Esophagus muscularis mucosa (tissue), 3 donors: ENCODE data around the gene CCNA2.
A peak's percentile ranks its signal among the peaks of the same experiment; 100 is the strongest.

Source experiments
- CTCF ChIP-seq, 3 experiments: fragments of 200-600 bp in 2 of 3; fragments of 450-650 bp in 1 of 3; sonication (generic) in 2 of 3; IDR thresholded peaks; one replicate each; pipeline ENCODE4 v1.5.1; 2017 to 2019; ENCODE audit warnings: antibody characterized with exemption in 3 of 3, mild to moderate bottlenecking in 2 of 3, moderate library complexity in 1 of 3
- POLR2AphosphoS5 ChIP-seq, 2 donors: sonication (generic); formaldehyde crosslinking; IDR thresholded peaks; one replicate each; pipeline ENCODE4 v1.6.1; 2017; ENCODE audit warnings: antibody characterized with exemption in 2 of 2

DNA sequence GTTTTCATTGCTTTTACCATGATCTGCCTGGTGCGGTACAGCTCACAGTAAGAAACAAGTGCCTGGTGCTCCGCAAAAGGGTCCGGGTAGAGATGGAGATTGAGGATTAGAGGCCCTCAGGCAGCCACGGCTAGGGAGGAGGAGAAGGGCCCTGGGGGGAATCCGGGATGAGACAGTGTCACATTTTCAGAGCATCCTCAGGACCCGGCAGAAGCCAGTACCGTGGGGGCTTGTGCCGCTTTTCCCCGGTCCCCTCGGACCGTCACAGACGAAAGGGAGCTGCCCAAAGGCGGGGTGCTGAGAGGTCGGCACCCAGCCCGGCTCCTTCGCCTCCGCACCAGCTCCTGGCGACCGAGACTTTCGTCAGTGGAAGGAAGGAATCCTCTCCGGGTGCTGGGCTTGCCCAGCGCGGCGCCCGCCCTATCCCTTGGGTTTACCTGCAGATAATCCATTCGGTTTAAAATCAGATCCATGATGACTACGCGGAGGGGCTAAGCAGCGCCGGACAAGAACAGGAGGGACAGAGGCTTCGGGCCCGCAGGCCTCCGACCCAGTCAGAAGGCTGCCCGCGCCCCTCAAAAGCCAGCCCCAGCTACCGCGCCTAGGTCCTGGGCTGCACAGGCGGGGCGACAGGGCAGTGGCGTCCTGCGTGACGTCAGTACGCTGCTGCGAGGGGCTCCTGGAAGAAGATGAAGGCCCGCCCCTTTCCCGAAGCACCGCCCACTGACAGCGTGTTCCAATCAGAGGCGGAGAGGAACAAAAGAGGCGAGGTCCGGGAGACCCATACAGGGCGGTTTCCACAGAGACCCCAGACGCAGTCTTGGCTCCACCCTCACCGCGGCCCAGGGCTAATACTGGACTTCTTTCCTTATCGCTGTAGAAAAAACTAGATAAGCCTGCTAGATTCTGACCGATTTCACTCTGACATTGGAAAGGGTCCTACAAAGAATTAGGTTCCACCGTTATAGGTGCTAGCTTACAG lies 46.4 kb upstream of the CCNA2 start, which contains the start of gene BBS7:
- TF ChIP-seq CTCF (IDR thresholded peaks at IDR 0.05): no peak
- peak; percentile 92 to 94 for TF ChIP-seq POLR2AphosphoS5 (IDR thresholded peaks at IDR 0.05)
